GM10266 (cell line): Measurements from ENCODE around the gene OR4D1.

Experiments
- DNase-seq: peaks from one replicate; pipeline ENCODE4 v3.0.0; 2012; ENCODE audit errors: extremely low spot score
- TF ChIP-seq, protein P1 (sequence below): IDR thresholded peaks from 2 replicates; pipeline ENCODE4 v1.5.1; 2012; ENCODE audit warnings: mild to moderate bottlenecking, low read depth; ENCODE audit not compliant: control insufficient read depth, insufficient read depth; ENCODE audit errors: missing control alignments

Gene OR4D1

DNA sequence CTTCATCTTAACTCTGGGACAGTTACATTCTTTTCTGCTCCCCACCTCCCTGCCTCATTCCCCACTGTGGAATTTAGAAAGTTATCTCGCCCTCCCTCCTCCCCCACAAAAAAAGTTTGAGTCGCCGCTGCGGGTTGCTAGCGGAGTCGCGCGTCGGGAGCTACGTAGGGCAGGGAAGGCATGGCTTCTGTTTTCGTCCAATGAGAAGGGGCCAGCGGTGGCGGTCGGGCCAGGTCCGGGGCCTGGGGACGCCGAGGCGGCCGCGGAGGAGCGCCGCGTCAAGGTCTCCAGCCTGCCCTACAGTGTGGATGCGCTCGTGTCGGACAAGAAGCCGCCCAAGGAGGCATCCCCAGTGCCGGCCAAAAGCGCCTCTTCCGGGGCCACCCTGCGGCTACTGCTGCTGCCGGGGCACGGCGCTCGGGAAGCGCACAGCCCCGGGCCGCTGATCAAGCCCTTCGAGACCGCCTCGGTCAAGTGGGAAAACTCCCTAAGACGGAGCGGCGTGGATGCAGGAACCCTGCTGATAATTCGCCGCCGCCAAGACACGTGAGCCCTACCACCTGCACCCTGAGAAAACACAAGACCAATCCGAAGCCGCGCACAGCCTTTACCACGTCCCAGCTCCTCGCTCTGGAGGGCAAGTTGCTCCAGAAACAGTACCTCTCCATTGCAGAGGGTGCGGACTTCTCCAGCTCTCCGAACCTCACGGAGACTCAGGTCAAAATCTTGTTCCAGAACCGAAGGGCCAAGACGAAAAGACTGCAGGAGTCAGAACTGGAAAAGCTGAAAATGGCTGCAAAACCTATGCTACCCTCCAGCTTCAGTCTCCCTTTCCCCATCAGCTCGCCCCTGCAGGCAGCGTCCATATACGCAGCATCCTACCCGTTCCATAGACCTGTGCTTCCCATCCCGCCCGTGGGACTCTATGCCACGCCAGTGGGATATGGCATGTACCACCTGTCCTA, 8.9 kb downstream of the OR4D1 start:
- TF ChIP-seq, protein P1, sequence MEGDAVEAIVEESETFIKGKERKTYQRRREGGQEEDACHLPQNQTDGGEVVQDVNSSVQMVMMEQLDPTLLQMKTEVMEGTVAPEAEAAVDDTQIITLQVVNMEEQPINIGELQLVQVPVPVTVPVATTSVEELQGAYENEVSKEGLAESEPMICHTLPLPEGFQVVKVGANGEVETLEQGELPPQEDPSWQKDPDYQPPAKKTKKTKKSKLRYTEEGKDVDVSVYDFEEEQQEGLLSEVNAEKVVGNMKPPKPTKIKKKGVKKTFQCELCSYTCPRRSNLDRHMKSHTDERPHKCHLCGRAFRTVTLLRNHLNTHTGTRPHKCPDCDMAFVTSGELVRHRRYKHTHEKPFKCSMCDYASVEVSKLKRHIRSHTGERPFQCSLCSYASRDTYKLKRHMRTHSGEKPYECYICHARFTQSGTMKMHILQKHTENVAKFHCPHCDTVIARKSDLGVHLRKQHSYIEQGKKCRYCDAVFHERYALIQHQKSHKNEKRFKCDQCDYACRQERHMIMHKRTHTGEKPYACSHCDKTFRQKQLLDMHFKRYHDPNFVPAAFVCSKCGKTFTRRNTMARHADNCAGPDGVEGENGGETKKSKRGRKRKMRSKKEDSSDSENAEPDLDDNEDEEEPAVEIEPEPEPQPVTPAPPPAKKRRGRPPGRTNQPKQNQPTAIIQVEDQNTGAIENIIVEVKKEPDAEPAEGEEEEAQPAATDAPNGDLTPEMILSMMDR = no peak

DNA sequence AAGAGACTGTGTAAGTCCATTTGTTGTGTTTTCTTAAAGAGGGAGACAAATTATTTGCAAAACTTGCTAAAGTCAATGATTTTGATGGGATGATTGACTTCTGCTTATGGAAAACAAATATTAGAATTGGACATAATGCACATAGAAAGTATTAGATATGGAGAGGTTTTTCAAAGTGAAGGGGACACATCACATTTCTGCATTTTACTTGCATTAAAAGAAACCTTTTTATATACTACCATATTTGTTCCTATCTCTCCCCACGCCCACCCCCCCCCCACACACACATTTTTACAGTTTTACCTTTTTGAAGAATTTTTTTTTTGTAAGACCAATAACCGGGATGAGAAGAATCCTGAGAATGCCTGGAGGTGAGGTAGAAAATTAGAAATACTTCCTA, 10.0 kb downstream of the OR4D1 start:
- TF ChIP-seq, protein P1 = no peak
- no peak for DNase-seq

More for the DNA sequence above, 8.9 kb downstream of the OR4D1 start:
- DNase-seq = no peak

DNA sequence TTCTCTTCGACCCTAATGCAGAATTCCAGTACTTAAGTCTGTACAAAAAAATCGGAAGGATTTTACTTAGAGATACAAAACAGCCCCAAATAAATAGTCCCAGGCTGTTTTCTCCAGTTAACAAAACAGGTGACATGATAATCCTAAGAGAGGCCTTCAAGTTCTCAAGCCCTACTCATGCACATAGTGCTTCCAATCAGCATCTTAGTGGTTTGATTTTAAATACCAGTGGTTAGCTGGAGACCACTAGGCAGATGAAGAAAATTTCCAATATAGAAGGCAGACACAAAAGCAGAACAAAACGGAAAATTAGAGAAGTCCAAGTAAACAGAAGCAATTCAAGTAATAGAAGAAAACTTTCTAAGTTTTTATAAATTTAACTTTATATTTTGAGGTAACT, 13.4 kb downstream of the OR4D1 start:
- no peak for DNase-seq
- TF ChIP-seq, protein P1 = no peak

DNA sequence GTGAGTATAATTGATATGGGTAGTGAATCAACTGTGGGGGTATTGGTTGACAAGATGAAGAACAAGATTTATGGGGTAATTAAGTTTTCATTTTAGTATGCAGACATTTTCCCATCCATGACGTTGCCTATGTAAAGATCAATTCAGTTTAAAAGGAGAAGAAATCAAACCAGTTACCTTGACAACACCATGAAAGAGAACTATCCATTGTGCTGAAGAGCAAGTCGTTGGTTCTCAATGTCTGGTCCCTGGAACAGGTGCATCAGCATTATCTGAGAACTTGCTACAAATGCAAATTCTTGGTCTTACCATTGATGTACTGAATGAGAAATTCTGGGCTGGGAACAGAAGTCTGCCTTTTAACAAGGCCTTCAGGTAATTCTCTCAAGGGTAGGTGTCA, 17.8 kb downstream of the OR4D1 start:
- TF ChIP-seq, protein P1 = no peak

DNA sequence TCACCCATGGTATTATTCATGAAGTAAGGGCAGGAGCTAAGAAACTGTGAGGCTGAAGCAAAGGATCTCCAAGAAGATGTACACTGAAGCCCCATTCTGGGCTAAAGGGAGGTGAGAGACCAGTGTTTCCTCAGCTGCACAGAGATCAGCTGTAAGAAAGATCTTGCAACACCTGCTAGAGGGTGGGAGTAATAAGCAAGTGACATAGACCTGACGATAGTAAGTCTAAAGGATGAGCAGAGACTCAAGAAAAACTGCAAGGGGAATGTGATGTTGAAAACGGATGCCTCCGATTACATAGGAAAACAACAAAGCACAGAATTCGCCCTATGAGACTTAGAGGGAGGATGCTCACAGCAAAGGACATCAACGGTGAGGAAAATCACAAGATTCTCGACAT, 18.5 kb downstream of the OR4D1 start, which contains the start of gene OR4D2:
TSS of gene OR4D2 (plus strand) at position 301 of the 400 bp plus-strand sequence. CDS start 2,674 bp downstream, outside the sequence.
- no peak for DNase-seq
- TF ChIP-seq, protein P1 = no peak

More for the DNA sequence above, 17.8 kb downstream of the OR4D1 start:
- no peak for DNase-seq

DNA sequence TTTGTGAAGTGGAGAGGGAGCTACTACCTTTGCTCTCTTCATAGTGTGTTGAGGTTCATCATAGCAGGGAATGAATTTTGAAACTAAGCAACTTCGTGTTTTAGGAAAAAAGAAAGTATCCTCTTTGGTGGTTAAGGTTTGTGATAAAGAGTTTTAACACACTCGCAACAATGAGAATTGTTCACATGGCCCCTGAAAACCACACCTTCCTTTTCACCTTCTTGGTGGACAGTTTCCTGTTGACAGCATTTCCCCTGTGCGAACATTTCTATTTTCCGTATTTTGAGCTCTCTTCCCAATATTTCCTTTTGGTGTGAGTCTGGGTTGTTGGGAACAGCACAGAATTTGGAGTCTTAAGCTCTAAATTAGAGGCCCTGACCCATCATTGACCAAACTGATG, 22.4 kb downstream of the OR4D1 start:
- DNase-seq = no peak
- TF ChIP-seq, protein P1 = no peak
